H1 (cell line): ENCODE data around the gene AMHR2. TPM values are rescaled to one million over a fixed set of nuclear protein-coding genes. Genes with fewer than 3 reads are reported as not detected.
A peak's percentile ranks its signal among the peaks of the same experiment; 100 is the strongest.

ENCODE experiments used
- CTCF ChIA-PET: fragments of 300-600 bp; sonication (Branson Sonifier 250); formaldehyde crosslinking; loops from one replicate; lab custom pipeline; 2021; ENCODE audit not compliant: partially characterized antibody; lab: Charles Lee
- POLR2A ChIA-PET: fragments of 300-600 bp; sonication (Branson Sonifier 250); formaldehyde crosslinking; loops from one replicate; lab custom pipeline; 2021; ENCODE audit warnings: inconsistent platforms; ENCODE audit not compliant: partially characterized antibody; lab: Charles Lee
- DNase-seq, 2 experiments: peaks; one replicate each; pipeline versions ENCODE4 v3.0.0 to v3.0.0-alpha.2; 2010 to 2022; ENCODE audit warnings: low spot score in 2 of 2, low read depth in 1 of 2, mixed read lengths in 1 of 2
- FAIRE-seq: peaks from 2 replicates; lab custom pipeline; 2011; peaks lifted over from hg19 to GRCh38; lab: Jason Lieb, UNC
- H2AFZ ChIP-seq: 2 replicates; pipeline ENCODE4 v1.8.1; 2012; ENCODE audit warnings: low read length, inconsistent platforms
- H2AK5ac ChIP-seq: 2 replicates; pipeline ENCODE4 v1.6.1; 2013; ENCODE audit warnings: low read depth, low read length
- H2BK120ac ChIP-seq: replicated peaks from 2 replicates; pipeline ENCODE3; 2013; ENCODE audit warnings: low read depth, low read length, inconsistent platforms
- H2BK12ac ChIP-seq: 2 replicates; pipeline ENCODE4 v1.6.1; 2013; ENCODE audit warnings: low read depth, low read length
- H2BK15ac ChIP-seq: 2 replicates; pipeline ENCODE4 v1.6.1; 2013; ENCODE audit warnings: low read length
- H2BK20ac ChIP-seq: 2 replicates; pipeline ENCODE4 v1.6.1; 2013; ENCODE audit warnings: low read length
- H2BK5ac ChIP-seq: 2 replicates; pipeline ENCODE4 v1.6.1; 2013; ENCODE audit warnings: low read depth, low read length
- H3K14ac ChIP-seq: 2 replicates; pipeline ENCODE4 v1.6.1; 2013; ENCODE audit warnings: inconsistent platforms; ENCODE audit not compliant: insufficient read length
- H3K18ac ChIP-seq: 2 replicates; pipeline ENCODE4 v1.6.1; 2013; ENCODE audit warnings: low read length; ENCODE audit errors: extremely low read depth
- H3K23ac ChIP-seq: 2 replicates; pipeline ENCODE4 v1.6.1; 2013; ENCODE audit warnings: inconsistent platforms; ENCODE audit not compliant: insufficient read length
- H3K23me2 ChIP-seq: 2 replicates; pipeline ENCODE4 v1.6.1; 2013; ENCODE audit warnings: low read depth, low read length
- H3K27ac ChIP-seq: 2 replicates; pipeline ENCODE4 v1.6.1; 2011; ENCODE audit warnings: low read depth, low read length, inconsistent platforms
- H3K27me3 ChIP-seq, 4 experiments: replicated peaks in 1 of 4; 1 replicate in 1 of 4; 2 replicates in 3 of 4; pipeline versions ENCODE4 v1.6.1 to v1.8.1; 2011 to 2013; ENCODE audit warnings: low read length in 3 of 4, mild to moderate bottlenecking in 3 of 4, inconsistent platforms in 2 of 4, mixed read lengths in 2 of 4, moderate library complexity in 1 of 4; ENCODE audit not compliant: control insufficient read depth in 3 of 4, insufficient read depth in 3 of 4; ENCODE audit errors: extremely low read depth in 1 of 4
- H3K36me3 ChIP-seq, 4 experiments: 2 replicates each; pipeline versions ENCODE4 v1.6.1 to v1.8.1; 2011 to 2013; ENCODE audit warnings: mild to moderate bottlenecking in 4 of 4, low read length in 3 of 4, moderate library complexity in 2 of 4, control low read depth in 1 of 4, inconsistent platforms in 1 of 4; ENCODE audit not compliant: insufficient read depth in 4 of 4, control insufficient read depth in 2 of 4
- H3K4ac ChIP-seq: replicated peaks from 2 replicates; pipeline ENCODE3; 2013; ENCODE audit warnings: low read length, low read depth, mixed read lengths, inconsistent platforms; ENCODE audit not compliant: insufficient read length
- H3K4me1 ChIP-seq, 4 experiments: replicated peaks in 1 of 4; 1 replicate in 1 of 4; 2 replicates in 3 of 4; pipeline versions ENCODE4 v1.6.1 to v1.8.1; 2011 to 2013; ENCODE audit warnings: low read length in 3 of 4, inconsistent platforms in 2 of 4, mixed read lengths in 1 of 4; ENCODE audit not compliant: insufficient read depth in 4 of 4, control insufficient read depth in 3 of 4
- H3K4me2 ChIP-seq, 2 experiments: 2 replicates each; pipeline versions ENCODE4 v1.6.1 to v1.8.1; 2011 to 2013; ENCODE audit warnings: low read depth in 2 of 2, low read length in 2 of 2, control low read depth in 1 of 2, inconsistent platforms in 1 of 2, mild to moderate bottlenecking in 1 of 2; ENCODE audit not compliant: insufficient read depth in 1 of 2
- H3K4me3 ChIP-seq, 4 experiments: fragments of 200-600, 300-600 bp in 1 of 4; sonication (generic), shearing (Covaris generic), sonication (Bioruptor Twin) in 1 of 4; 2 replicates each; pipeline versions ENCODE4 v1.5.1 to v1.8.1; 2011 to 2016; ENCODE audit warnings: low read length in 4 of 4, low read depth in 3 of 4, control low read depth in 2 of 4, inconsistent platforms in 2 of 4, mild to moderate bottlenecking in 2 of 4, mixed read lengths in 1 of 4, moderate library complexity in 1 of 4; ENCODE audit not compliant: insufficient read depth in 2 of 4; ENCODE audit errors: extremely low read depth in 1 of 4
- H3K56ac ChIP-seq: replicated peaks from 2 replicates; pipeline ENCODE3; 2013; ENCODE audit warnings: low read depth, mild to moderate bottlenecking, mixed read lengths, low read length, inconsistent platforms; ENCODE audit not compliant: insufficient read length
- H3K79me1 ChIP-seq: 2 replicates; pipeline ENCODE4 v1.6.1; 2013; ENCODE audit warnings: low read depth, low read length, control low read depth
- H3K79me2 ChIP-seq, 2 experiments: 2 replicates each; pipeline versions ENCODE4 v1.6.1 to v1.8.1; 2012 to 2013; ENCODE audit warnings: low read length in 2 of 2, mild to moderate bottlenecking in 2 of 2, inconsistent platforms in 1 of 2; ENCODE audit not compliant: insufficient read depth in 2 of 2, control insufficient read depth in 1 of 2
- H3K9ac ChIP-seq, 4 experiments: replicated peaks in 1 of 4; 1 replicate in 1 of 4; 2 replicates in 3 of 4; pipeline versions ENCODE4 v1.6.1 to v1.8.1; 2011 to 2013; ENCODE audit warnings: low read depth in 3 of 4, low read length in 3 of 4, control low read depth in 2 of 4, mild to moderate bottlenecking in 2 of 4, moderate library complexity in 2 of 4, inconsistent platforms in 1 of 4; ENCODE audit errors: extremely low read depth in 1 of 4
- H3K9me3 ChIP-seq, 2 experiments: 2 replicates each; pipeline versions ENCODE4 v1.6.1 to v1.8.1; 2012 to 2013; ENCODE audit warnings: mild to moderate bottlenecking in 2 of 2, moderate library complexity in 2 of 2, control low read depth in 1 of 2, inconsistent platforms in 1 of 2, low read depth in 1 of 2, low read length in 1 of 2, mixed read lengths in 1 of 2; ENCODE audit not compliant: insufficient read depth in 2 of 2
- H4K20me1 ChIP-seq, 2 experiments: replicated peaks in 1 of 2; 2 replicates each; pipeline versions ENCODE3 to v1.8.1; 2011 to 2013; ENCODE audit warnings: inconsistent platforms in 2 of 2, low read length in 2 of 2, mild to moderate bottlenecking in 1 of 2; ENCODE audit not compliant: insufficient read depth in 2 of 2, control insufficient read depth in 1 of 2
- H4K5ac ChIP-seq: 2 replicates; pipeline ENCODE4 v1.6.1; 2013; ENCODE audit warnings: low read length, low read depth, mixed read lengths, inconsistent platforms; ENCODE audit not compliant: insufficient read length
- H4K8ac ChIP-seq: 2 replicates; pipeline ENCODE4 v1.8.0; 2013; ENCODE audit warnings: mild to moderate bottlenecking, moderate library complexity, low read length, inconsistent platforms; ENCODE audit not compliant: insufficient read depth; ENCODE audit errors: extremely low read depth
- H4K91ac ChIP-seq: replicated peaks from 2 replicates; pipeline ENCODE3; 2013; ENCODE audit warnings: low read length, mixed read lengths, inconsistent platforms; ENCODE audit not compliant: insufficient read length
- ASH2L ChIP-seq: fragments of 200-600, 300-600 bp; sonication (generic); IDR thresholded peaks from one replicate; pipeline ENCODE4 v1.7.1; 2017; ENCODE audit warnings: low read length
- CHD1 ChIP-seq: IDR thresholded peaks from 2 replicates; pipeline ENCODE4 v1.6.1; 2012; ENCODE audit warnings: low read depth, low read length, improper control_type of control experiment
- GABPA ChIP-seq: IDR thresholded peaks from 2 replicates; pipeline ENCODE4 v1.6.1; 2011; ENCODE audit warnings: mild to moderate bottlenecking, low read length, moderate library complexity, borderline replicate concordance; ENCODE audit not compliant: insufficient read depth
- PHF8 ChIP-seq: fragments of 200-600 bp; sonication (generic); conservative IDR thresholded peaks from 2 replicates; pipeline ENCODE4 v1.7.1; 2012; ENCODE audit warnings: low read depth, mild to moderate bottlenecking, inconsistent platforms, low read length, moderate library complexity
- POLR2AphosphoS5 ChIP-seq: IDR thresholded peaks from 2 replicates; pipeline ENCODE4 v1.6.1; 2011; ENCODE audit warnings: low read depth, low read length
- RNF2 ChIP-seq: fragments of 200-900, 300-1000 bp; sonication (generic); IDR thresholded peaks from 2 replicates; pipeline ENCODE4 v1.7.1; 2016; ENCODE audit warnings: borderline replicate concordance, low read depth, mild to moderate bottlenecking, antibody characterized with exemption, low read length; ENCODE audit not compliant: poor library complexity, severe bottlenecking; ENCODE audit errors: missing control alignments
- SIN3A ChIP-seq, 2 experiments: IDR thresholded peaks in 1 of 2; conservative IDR thresholded peaks in 1 of 2; 2 replicates each; pipeline ENCODE4 v1.6.1; 2011 to 2012; ENCODE audit warnings: low read length in 2 of 2, improper control_type of control experiment in 1 of 2, low read depth in 1 of 2, mild to moderate bottlenecking in 1 of 2
- SP1 ChIP-seq: IDR thresholded peaks from 2 replicates; pipeline ENCODE4 v1.6.1; 2011; ENCODE audit warnings: low read depth, low read length
- SP4 ChIP-seq: IDR thresholded peaks from 2 replicates; pipeline ENCODE4 v1.6.1; 2012; ENCODE audit warnings: low read length, inconsistent platforms
- TBP ChIP-seq: IDR thresholded peaks from 2 replicates; pipeline ENCODE4 v1.6.1; 2011; ENCODE audit warnings: low read depth, low read length, improper control_type of control experiment
- TEAD4 ChIP-seq: IDR thresholded peaks from 2 replicates; pipeline ENCODE4 v1.6.1; 2012; ENCODE audit warnings: low read depth, low read length, inconsistent platforms, mixed read lengths
- WGBS, 2 experiments: shearing (Covaris generic) in 1 of 2; methylation state at CpG; one replicate each; pipeline versions ENCODE4 v1.1.6 to v1.1.7; 2013 to 2015; ENCODE audit warnings: low lambda C conversion rate in 2 of 2, mixed read lengths in 2 of 2, inconsistent platforms in 1 of 2, low coverage in 1 of 2, missing lambda C conversion rate in 1 of 2; ENCODE audit not compliant: insufficient replicate concordance in 2 of 2, insufficient coverage in 1 of 2, insufficient read length in 1 of 2; ENCODE audit errors: extremely low coverage in 1 of 2, missing lambda C conversion rate in 1 of 2; 5-methylcytosine and 5-hydroxymethylcytosine counted together
- polyA plus RNA-seq, 7 experiments: library from polyadenylated mRNA; depleted of rRNA in 3 of 7; stranded (reverse) in 5 of 7; unstranded in 2 of 7; fragments of >200 nt in 5 of 7; fragments of 200-250 nt in 2 of 7; gene quantifications; 1 replicate in 5 of 7; 2 replicates in 1 of 7; 4 replicates in 1 of 7; pipeline versions ENCODE4 v1.2.1 to v1.2.3, GENCODE V29; 2011 to 2013; ENCODE audit warnings: missing spikeins in 2 of 7, mixed read lengths in 2 of 7
- total RNA-seq: library from RNA; stranded (reverse); fragmentation: NEBNext Ultra II Directional; extraction: Animal tissue kit (Norgen Biotek cat#: 25700); gene quantifications from 2 replicates; pipeline ENCODE4 v1.2.1, GENCODE V29; 2021

The AMHR2 gene
- total and polyA plus RNA-seq, 2 of the 8 experiments (the other 6 are each of a cell fraction or from before 2014, with no cell fraction given), result 0.29 to 0.35 TPM

GRCh38 chr12:53378724-53379388, 44.8 kb upstream of the AMHR2 start:
- Histone ChIP-seq H3K9me3 (no peaks in the 10 kb centered on the region), H4K91ac (peak overlapping the region; percentile 92), H3K36me3 (peaks cover 17 to 24% (median 18%) of the 10 kb centered on the region in 4 experiments), H3K4me3 (peak overlapping the region; percentile 50 to 62 (median 56)), H4K5ac (peak overlapping the region; percentile 93), H3K4me2 (peak overlapping the region; percentile 84 to 92), H2BK20ac (no peak overlapping the region), H3K18ac (peak overlapping the region; percentile 97), H2BK120ac (peak overlapping the region; percentile 76), H2AK5ac (peak overlapping the region; percentile 85), H3K79me2 (peaks cover 3 to 28% of the 10 kb centered on the region in 2 experiments; a peak in 3 of 4 replicates), H3K4me1 (peaks cover 6 to 26% (median 14%) of the 10 kb centered on the region in 4 experiments), H2BK12ac (peak overlapping the region; percentile 94), H3K23me2 (peaks cover 7% of the 10 kb centered on the region; the same call in 1 of the 2 replicates), H4K20me1 (peaks cover 2 to 13% of the 10 kb centered on the region in 2 experiments), H3K23ac (no peak overlapping the region), H3K79me1 (peaks cover 12% of the 10 kb centered on the region), H3K9ac (peak overlapping the region; percentile 45 to 99 (median 87)), H3K4ac (peak overlapping the region; percentile 86), H2BK5ac (peak overlapping the region; percentile 96), H2AFZ (peak overlapping the region; percentile 74), H3K56ac (peak overlapping the region; percentile 56), H3K27me3 (no peaks in the 10 kb centered on the region), H4K8ac (peak overlapping the region; percentile 99; the same call in 1 of the 2 replicates), H2BK15ac (no peak overlapping the region), H3K14ac (peak overlapping the region; percentile 11), H3K27ac (peak overlapping the region; percentile 96)
- POLR2A ChIA-PET, result interaction anchor here (0.6 to 2.4 kb wide), 24 partner anchors 10 to 881 kb away, joined by 3 to 19 read pairs (median 4); partner anchors contain the start of genes AAAS, ESPL1, PRR13 and TARBP2
- no peak for DNase-seq
- 22% methylated on average over 23 of the region's 23 CpGs; no CpG with 5 or more reads in 1 of the 2 experiments for WGBS, 2 experiments
- CTCF ChIA-PET, result interaction anchor here (0.8 to 2.5 kb wide), 10 partner anchors 12 to 127 kb away, joined by 3 to 17 read pairs (median 3); a partner anchor contains a TSS
- no peak for FAIRE-seq
- TF ChIP-seq CHD1 (no peak), POLR2AphosphoS5 (no peak; the same call in 1 of the 2 replicates), PHF8 (peak; percentile 84), GABPA (no peak), ASH2L (peak; percentile 44), TEAD4 (0 out of 2 replicates have a peak, but pooled peaks have one; percentile 14), SP1 (0 out of 2 replicates have a peak, but pooled peaks have one; percentile 27), RNF2 (no peak), SIN3A (conservative IDR thresholded peaks at IDR 0.05 in 1 of 2, IDR thresholded peaks at IDR 0.05 in 1 of 2; ENCODE audit: low read depth in 1 of 2, low read length in 2 of 2) (0 out of 4 replicates have a peak, but pooled peaks of 1 of the 2 experiments have one; percentile 7), TBP (no peak), SP4 (no peak; the same call in 1 of the 2 replicates)
